K562 (cell line): ENCODE results near the gene GPT2. TPM values are rescaled to one million over a fixed set of nuclear protein-coding genes. Genes with fewer than 3 reads are reported as not detected.
A peak's percentile ranks its signal among the peaks of the same experiment; 100 is the strongest.

Experiments
- BACH1 ChIP-seq: fragments of 200-800 bp; sonication (Bioruptor generic); IDR thresholded peaks from 2 replicates; pipeline ENCODE4 v1.6.1; 2016; ENCODE audit warnings: missing genetic modification characterization, missing compliant biosample characterization
- CEBPG ChIP-seq, 3 experiments: fragments of 200-800 bp in 1 of 3; sonication (Bioruptor generic) in 1 of 3; sonication (generic) in 1 of 3; formaldehyde crosslinking in 1 of 3; IDR thresholded peaks in 2 of 3; conservative IDR thresholded peaks in 1 of 3; 2 replicates each; pipeline versions ENCODE4 v1.6.1 to v1.8.0; 2016 to 2022; ENCODE audit warnings: missing compliant biosample characterization in 2 of 3, missing genetic modification characterization in 2 of 3, mild to moderate bottlenecking in 1 of 3, missing genetic modification reagents in 1 of 3
- COPS2 ChIP-seq: fragments of 450-650 bp; conservative IDR thresholded peaks from 2 replicates; pipeline ENCODE4 v1.6.1; 2016; ENCODE audit warnings: mild to moderate bottlenecking, moderate library complexity
- CTBP1 ChIP-seq: fragments of 450-650 bp; IDR thresholded peaks from 2 replicates; pipeline ENCODE4 v1.6.1; 2016; ENCODE audit warnings: borderline replicate concordance
- FOSL1 ChIP-seq: fragments of 200-800 bp; sonication (Bioruptor generic); conservative IDR thresholded peaks from 2 replicates; pipeline ENCODE4 v1.6.1; 2016; ENCODE audit warnings: missing genetic modification characterization, missing compliant biosample characterization
- FOXP1 ChIP-seq: sonication (generic); formaldehyde crosslinking; IDR thresholded peaks from 2 replicates; pipeline ENCODE4 v1.8.0; 2022; ENCODE audit warnings: mild to moderate bottlenecking, missing genetic modification reagents
- GATAD2B ChIP-seq: fragments of 450-650 bp; IDR thresholded peaks from 2 replicates; pipeline ENCODE4 v1.6.1; 2017; ENCODE audit warnings: mild to moderate bottlenecking, borderline replicate concordance
- HDAC3 ChIP-seq: fragments of 450-650 bp; IDR thresholded peaks from 2 replicates; pipeline ENCODE4 v1.6.1; 2018; ENCODE audit warnings: borderline replicate concordance, mild to moderate bottlenecking, moderate library complexity; ENCODE audit not compliant: partially characterized antibody
- NR2F6 ChIP-seq: fragments of 450-650 bp; formaldehyde crosslinking; IDR thresholded peaks from 2 replicates; pipeline ENCODE4 v1.4.0; 2020; ENCODE audit warnings: mild to moderate bottlenecking
- PTBP1 ChIP-seq: fragments of 200-400 bp; formaldehyde crosslinking; IDR thresholded peaks from 2 replicates; pipeline ENCODE4 v1.6.1; 2017; ENCODE audit warnings: low read depth, low read length
- PURB ChIP-seq: sonication (generic); formaldehyde crosslinking; IDR thresholded peaks from 2 replicates; pipeline ENCODE4 v1.9.0; 2021; ENCODE audit warnings: low read depth, mild to moderate bottlenecking, missing genetic modification reagents
- RBFOX2 ChIP-seq: fragments of 200-400 bp; formaldehyde crosslinking; IDR thresholded peaks from 2 replicates; pipeline ENCODE4 v1.6.1; 2017; ENCODE audit warnings: low read depth, mild to moderate bottlenecking, low read length, moderate library complexity
- SLC30A9 ChIP-seq: fragments of 250-450 bp; sonication (Bioruptor Pico); IDR thresholded peaks from 2 replicates; pipeline ENCODE4 v1.8.0; 2022; ENCODE audit warnings: mild to moderate bottlenecking, moderate library complexity
- ZNF174 ChIP-seq: fragments of 250-450 bp; sonication (Bioruptor Pico); IDR thresholded peaks from 2 replicates; pipeline ENCODE4 v1.4.0; 2020; ENCODE audit warnings: mild to moderate bottlenecking
- ZNF253 ChIP-seq: fragments of 250-450 bp; sonication (Bioruptor Pico); conservative IDR thresholded peaks from 2 replicates; pipeline ENCODE4 v1.6.1; 2021; ENCODE audit warnings: mild to moderate bottlenecking
- ZNF551 ChIP-seq: fragments of 250-450 bp; sonication (Bioruptor Pico); IDR thresholded peaks from 2 replicates; pipeline ENCODE4 v1.5.0; 2021; ENCODE audit warnings: mild to moderate bottlenecking, moderate library complexity
- polyA plus RNA-seq, 8 experiments: library from polyadenylated mRNA; depleted of rRNA in 4 of 8; stranded (reverse) in 5 of 8; unstranded in 3 of 8; fragments of >200 nt; fragmentation: Nextera tagmentation in 2 of 8; fragmentation: Illumina TruSeq in 1 of 8; extraction: Ambion mirVana in 2 of 8; extraction: Trizol in 1 of 8; gene quantifications; 2 replicates each; pipeline versions ENCODE4 v1.2.1 to v1.2.3, GENCODE V29; 2011 to 2014; ENCODE audit warnings: inconsistent platforms in 1 of 8, missing spikeins in 1 of 8
- total RNA-seq, 7 experiments: library from RNA; depleted of rRNA in 6 of 7; stranded (reverse); fragments of >200 nt in 6 of 7; fragmentation: Illumina TruSeq in 2 of 7; extraction: Trizol in 2 of 7; gene quantifications; 2 replicates each; pipeline versions ENCODE4 v1.2.1 to v1.2.3, GENCODE V29; 2011 to 2021; ENCODE audit warnings: low replicate concordance in 1 of 7
- TF ChIP-seq, protein P1 (sequence below): fragments of 200-800 bp; sonication (Bioruptor generic); IDR thresholded peaks from 2 replicates; pipeline ENCODE4 v1.6.1; 2016; ENCODE audit warnings: missing genetic modification characterization, missing compliant biosample characterization
- TF ChIP-seq, protein P2 (sequence below): fragments of 250-450 bp; sonication (Bioruptor Pico); IDR thresholded peaks from 2 replicates; pipeline ENCODE4 v1.8.0; 2021; ENCODE audit warnings: moderate library complexity, mild to moderate bottlenecking, inconsistent platforms
- TF ChIP-seq, protein P3 (sequence below): fragments of 250-450 bp; sonication (Bioruptor Pico); IDR thresholded peaks from 2 replicates; pipeline ENCODE4 v1.4.0; 2020; ENCODE audit warnings: borderline replicate concordance

The GPT2 gene
- total and polyA plus RNA-seq, 9 of the 15 experiments (the other 6 are each of a cell fraction or from before 2014, with no cell fraction given) = 0.79 to 14.4 (median 5.8) TPM

DNA sequence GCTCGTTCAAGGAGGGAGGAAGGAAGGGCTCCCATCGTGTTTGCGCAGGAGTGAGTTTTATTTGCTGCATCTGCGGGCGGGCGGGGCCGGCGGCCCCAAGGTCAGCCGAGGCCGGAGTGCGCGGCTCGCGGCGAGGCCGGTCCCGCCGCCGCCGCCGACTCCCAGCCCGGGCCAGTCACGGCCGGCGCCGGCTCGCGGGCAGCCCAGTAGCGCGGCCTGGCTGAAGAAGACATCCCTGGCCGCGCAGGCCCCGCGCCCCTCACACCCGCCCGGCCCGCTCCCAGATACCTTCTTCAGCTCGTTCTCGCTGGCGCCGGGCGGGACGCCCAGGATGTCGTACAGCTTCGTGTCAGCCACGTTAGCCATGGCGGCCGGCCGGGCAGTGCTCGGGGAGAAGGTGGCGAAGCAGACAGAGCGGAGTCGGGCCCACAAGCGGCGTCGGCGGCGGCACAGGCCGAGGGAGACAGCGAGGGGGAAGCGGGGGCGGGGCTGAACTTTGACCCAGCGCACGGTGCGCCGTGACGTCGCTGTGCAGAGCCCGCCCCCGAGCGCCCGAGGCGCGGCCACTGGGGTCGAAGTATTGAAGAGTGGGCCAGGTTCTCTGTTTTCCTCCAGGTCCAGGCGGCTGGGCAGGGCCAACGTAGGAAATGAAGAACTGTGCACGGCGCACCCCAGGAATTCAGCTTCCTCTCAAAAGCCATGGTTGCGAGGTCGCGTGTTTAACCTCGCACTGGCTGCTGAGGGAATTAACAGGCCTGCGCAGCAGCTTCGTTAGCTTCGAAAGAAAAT, 89.2 kb downstream of the GPT2 start, which contains the start of gene DNAJA2 (continued):
- TF ChIP-seq, protein P1, sequence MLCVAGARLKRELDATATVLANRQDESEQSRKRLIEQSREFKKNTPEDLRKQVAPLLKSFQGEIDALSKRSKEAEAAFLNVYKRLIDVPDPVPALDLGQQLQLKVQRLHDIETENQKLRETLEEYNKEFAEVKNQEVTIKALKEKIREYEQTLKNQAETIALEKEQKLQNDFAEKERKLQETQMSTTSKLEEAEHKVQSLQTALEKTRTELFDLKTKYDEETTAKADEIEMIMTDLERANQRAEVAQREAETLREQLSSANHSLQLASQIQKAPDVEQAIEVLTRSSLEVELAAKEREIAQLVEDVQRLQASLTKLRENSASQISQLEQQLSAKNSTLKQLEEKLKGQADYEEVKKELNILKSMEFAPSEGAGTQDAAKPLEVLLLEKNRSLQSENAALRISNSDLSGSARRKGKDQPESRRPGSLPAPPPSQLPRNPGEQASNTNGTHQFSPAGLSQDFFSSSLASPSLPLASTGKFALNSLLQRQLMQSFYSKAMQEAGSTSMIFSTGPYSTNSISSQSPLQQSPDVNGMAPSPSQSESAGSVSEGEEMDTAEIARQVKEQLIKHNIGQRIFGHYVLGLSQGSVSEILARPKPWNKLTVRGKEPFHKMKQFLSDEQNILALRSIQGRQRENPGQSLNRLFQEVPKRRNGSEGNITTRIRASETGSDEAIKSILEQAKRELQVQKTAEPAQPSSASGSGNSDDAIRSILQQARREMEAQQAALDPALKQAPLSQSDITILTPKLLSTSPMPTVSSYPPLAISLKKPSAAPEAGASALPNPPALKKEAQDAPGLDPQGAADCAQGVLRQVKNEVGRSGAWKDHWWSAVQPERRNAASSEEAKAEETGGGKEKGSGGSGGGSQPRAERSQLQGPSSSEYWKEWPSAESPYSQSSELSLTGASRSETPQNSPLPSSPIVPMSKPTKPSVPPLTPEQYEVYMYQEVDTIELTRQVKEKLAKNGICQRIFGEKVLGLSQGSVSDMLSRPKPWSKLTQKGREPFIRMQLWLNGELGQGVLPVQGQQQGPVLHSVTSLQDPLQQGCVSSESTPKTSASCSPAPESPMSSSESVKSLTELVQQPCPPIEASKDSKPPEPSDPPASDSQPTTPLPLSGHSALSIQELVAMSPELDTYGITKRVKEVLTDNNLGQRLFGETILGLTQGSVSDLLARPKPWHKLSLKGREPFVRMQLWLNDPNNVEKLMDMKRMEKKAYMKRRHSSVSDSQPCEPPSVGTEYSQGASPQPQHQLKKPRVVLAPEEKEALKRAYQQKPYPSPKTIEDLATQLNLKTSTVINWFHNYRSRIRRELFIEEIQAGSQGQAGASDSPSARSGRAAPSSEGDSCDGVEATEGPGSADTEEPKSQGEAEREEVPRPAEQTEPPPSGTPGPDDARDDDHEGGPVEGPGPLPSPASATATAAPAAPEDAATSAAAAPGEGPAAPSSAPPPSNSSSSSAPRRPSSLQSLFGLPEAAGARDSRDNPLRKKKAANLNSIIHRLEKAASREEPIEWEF (CRISPR knock-in tag) = peak; percentile 75; the same call in 1 of the 2 replicates
- TF ChIP-seq SLC30A9 (CRISPR knock-in tag) = no peak
- TF ChIP-seq CTBP1 = peak; percentile 52
- no peak for TF ChIP-seq ZNF551 (CRISPR knock-in tag)
- no peak for TF ChIP-seq PURB (CRISPR knock-in tag)
- TF ChIP-seq CEBPG (CRISPR knock-in tag; IDR thresholded peaks at IDR 0.05) = no peak
- TF ChIP-seq CEBPG (tag; conservative IDR thresholded peaks at IDR 0.05 in 1 of 2, IDR thresholded peaks at IDR 0.05 in 1 of 2) = no peak
- TF ChIP-seq ZNF253 (CRISPR knock-in tag) = no peak
- TF ChIP-seq, protein P2, sequence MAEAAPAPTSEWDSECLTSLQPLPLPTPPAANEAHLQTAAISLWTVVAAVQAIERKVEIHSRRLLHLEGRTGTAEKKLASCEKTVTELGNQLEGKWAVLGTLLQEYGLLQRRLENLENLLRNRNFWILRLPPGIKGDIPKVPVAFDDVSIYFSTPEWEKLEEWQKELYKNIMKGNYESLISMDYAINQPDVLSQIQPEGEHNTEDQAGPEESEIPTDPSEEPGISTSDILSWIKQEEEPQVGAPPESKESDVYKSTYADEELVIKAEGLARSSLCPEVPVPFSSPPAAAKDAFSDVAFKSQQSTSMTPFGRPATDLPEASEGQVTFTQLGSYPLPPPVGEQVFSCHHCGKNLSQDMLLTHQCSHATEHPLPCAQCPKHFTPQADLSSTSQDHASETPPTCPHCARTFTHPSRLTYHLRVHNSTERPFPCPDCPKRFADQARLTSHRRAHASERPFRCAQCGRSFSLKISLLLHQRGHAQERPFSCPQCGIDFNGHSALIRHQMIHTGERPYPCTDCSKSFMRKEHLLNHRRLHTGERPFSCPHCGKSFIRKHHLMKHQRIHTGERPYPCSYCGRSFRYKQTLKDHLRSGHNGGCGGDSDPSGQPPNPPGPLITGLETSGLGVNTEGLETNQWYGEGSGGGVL (CRISPR knock-in tag) = no peak
- TF ChIP-seq NR2F6 (CRISPR knock-in tag) = no peak
- TF ChIP-seq ZNF174 (CRISPR knock-in tag) = no peak
- no peak for TF ChIP-seq PTBP1
- TF ChIP-seq, protein P3, sequence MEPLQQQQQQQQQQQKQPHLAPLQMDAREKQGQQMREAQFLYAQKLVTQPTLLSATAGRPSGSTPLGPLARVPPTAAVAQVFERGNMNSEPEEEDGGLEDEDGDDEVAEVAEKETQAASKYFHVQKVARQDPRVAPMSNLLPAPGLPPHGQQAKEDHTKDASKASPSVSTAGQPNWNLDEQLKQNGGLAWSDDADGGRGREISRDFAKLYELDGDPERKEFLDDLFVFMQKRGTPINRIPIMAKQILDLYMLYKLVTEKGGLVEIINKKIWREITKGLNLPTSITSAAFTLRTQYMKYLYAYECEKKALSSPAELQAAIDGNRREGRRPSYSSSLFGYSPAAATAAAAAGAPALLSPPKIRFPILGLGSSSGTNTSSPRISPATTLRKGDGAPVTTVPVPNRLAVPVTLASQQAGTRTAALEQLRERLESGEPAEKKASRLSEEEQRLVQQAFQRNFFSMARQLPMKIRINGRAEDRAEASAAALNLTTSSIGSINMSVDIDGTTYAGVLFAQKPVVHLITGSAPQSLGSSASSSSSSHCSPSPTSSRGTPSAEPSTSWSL (CRISPR knock-in tag) = no peak
- TF ChIP-seq BACH1 (tag) = no peak
- no peak for TF ChIP-seq COPS2
- no peak for TF ChIP-seq FOXP1 (CRISPR knock-in tag)
- TF ChIP-seq FOSL1 (tag) = no peak
- TF ChIP-seq GATAD2B = peak; percentile 59; the same call in 1 of the 2 replicates
- peak; percentile 96 for TF ChIP-seq RBFOX2
- TF ChIP-seq HDAC3 = no peak
